CD1c-positive myeloid dendritic cell (primary cell): Measurements from ENCODE around the gene KRT36.

Experiments
- DNase-seq: peaks from one replicate; pipeline ENCODE4 v3.0.0-alpha.2; 2016; ENCODE audit errors: extremely low spot score

The KRT36 gene

GRCh38 chr17:41476866-41477815 lies 12.6 kb downstream of the KRT36 start:
- DNase-seq, result no peak

DNA sequence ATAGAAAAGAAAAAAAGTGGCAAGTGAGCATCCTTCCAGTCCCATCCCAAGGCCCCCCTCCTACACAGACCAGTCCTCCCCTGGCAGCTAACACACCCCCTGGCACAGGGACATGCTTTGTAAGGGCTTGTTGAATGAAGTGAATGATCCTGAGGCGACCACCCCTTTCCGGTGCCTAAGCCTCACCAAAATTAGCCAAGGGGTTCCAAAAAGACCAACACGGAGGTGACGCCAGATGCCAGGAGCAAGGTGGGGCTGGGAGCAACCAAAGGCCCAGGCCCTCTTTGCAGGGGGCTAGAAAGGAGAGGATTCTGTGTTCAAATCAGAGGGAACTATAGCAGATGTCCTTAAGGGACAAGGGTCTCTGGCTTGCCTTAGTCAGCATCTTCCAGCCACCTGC lies 14.3 kb downstream of the KRT36 start:
- DNase-seq, result no peak

GRCh38 chr17:41474863-41475262 lies 14.8 kb downstream of the KRT36 start:
- no peak for DNase-seq

DNA sequence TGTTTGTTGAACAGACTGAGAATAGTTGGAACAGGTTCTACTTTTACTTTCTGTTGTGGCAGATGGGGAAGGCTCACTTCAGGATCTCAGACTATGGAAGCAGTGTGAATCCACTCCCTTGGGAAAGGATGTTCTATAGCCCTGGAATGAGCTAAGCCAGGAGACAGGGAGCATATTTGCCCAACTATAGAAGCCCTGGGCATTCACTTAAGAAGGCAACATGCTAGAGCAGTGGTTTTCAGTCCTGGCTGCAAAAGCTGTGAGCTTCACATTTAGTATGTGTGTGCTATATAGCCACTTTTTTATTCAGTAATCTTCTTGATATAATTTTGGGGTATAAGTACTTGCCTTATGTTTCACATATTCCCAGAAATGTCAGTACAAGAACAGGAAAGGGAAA lies 21.4 kb downstream of the KRT36 start:
- DNase-seq, result no peak

DNA sequence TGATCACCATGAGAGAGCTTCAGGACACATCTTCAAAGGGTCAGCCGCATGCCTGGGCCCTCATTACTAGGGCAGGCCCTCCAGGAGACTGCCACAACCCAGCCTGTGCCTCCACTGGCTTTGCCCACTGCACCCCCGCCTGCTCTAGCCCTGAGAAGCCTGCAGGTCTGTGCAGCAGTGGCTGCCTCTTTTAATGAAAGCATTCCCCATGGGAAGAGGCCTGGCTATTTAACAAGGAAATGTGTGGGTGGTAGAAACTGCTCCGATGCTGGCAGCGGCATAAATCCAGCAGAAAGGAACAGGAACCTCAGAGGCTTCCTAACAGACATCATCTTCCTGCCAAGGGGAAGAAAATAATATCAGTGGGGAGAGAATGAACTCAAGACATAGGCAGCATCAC lies 22.1 kb downstream of the KRT36 start:
- DNase-seq, result no peak

GRCh38 chr17:41466988-41467387 lies 22.7 kb downstream of the KRT36 start, which contains the start of gene KRT32:
TSS of gene KRT32 (minus strand) at chr17:41467386. CDS start at chr17:41467325, 61 bp downstream.
- DNase-seq, result no peak

GRCh38 chr17:41464682-41465081 lies 25.0 kb downstream of the KRT36 start:
- no peak for DNase-seq

- DNase-seq, result no peak
These were observed 25.5 kb downstream of the KRT36 start for GRCh38 chr17:41464173-41464572.

DNA sequence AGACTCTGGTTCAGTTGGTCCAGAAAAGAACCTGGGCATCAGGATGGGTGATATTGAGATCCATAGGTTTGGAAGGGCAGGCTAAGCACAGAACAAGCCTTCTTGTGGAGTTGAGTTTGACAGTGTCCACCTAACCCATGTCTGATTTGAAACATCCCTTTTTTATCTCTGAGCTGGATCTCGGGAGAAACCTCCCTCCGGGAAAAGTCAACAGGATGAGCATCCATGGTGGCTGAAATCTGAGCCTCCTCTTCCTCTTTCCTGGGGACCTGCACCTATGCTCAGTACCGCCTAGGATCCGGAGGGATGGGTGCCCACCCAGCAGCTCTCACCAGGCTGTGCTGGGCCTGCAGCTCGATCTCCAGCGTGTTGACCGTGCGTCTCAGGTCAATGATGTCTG lies 26.0 kb downstream of the KRT36 start:
- no peak for DNase-seq

DNA sequence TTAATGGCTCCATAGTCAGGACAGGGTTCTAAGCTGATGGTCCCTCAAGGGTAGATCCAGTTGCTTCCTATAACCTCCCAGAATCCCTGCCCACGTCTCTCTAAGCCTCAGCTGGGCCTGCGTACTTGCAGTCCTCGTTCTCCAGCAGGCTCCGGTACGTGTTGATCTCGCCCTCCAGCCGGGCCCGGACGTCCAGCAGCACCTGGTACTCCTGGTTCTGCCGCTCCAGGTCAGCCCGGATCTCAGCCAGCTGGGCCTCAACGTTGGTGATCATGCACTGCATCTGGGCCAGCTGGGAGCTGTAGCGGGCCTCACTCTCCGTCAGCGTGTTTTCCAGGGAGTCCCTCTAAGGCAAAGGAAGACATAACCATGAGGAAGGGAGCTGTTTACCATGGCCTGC lies 27.0 kb downstream of the KRT36 start:
- no peak for DNase-seq

DNA sequence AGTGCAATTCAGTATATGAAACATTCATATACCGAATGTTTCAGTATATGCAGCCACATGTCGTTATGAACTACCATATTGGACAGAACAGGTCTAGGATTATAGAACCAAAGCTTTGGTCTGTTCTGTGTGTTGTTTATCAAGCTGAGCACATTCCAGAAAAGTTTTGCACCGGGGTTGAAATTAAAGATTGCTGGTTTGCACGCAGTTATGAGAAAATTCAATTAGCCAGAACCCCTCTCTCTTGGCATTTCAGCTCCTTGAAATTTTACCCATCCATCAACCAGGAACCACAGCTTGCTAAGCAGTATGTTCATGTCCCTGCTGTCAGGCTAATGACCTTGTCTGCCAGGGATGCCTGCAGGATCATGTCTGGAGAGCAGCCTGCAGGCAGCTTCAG lies 32.0 kb downstream of the KRT36 start:
- no peak for DNase-seq

- DNase-seq, result no peak
These were observed 33.5 kb downstream of the KRT36 start for GRCh38 chr17:41456204-41456603.

DNA sequence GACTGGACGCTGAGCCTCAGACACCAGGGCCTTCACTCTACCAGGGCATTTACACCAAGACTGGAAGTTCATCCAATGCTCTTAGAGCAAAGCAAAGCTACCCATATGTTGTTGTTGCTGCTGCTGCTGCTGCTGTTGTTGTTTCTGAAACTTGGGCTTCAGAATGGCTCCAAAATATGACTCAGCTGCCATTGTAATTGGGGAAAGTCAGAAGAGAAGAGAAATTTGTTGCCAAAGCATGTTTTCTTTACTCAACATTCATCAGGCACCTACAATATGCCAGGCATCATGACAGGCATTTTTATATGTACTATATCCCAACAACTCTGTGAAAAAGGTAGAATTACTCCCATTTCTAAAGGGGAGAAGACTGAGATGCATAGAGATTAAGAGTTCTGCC lies 34.5 kb downstream of the KRT36 start:
- DNase-seq, result no peak

GRCh38 chr17:41453066-41453465 lies 36.6 kb downstream of the KRT36 start:
- no peak for DNase-seq

- DNase-seq, result peak; percentile 5
These were observed 37.4 kb downstream of the KRT36 start for GRCh38 chr17:41452281-41452680.

DNA sequence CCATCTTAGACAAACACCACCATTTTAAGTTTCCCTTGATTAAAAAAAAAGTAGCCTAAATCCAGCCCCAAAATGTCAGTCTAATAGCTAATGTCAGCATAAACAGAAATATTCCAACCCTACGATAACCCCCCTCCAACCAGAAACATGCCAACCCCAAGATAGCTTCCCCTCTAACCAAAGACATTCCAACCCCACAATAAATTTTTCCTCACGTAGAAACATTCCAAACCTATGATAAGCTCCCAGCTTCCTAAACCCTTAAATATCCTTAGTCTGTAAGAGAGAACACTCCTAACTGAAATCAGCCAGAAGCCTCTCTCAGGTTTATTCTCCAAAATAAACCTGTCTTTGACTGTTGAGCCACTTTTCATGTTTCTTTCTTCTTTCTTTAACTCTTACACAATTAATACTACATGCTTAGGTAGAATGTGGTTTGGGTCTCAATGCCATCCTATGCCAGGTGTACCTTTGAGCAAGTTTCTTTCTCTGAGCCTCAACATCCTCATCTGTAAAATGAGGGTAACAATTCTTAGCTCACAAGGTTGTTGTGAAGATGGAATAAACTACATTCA lies 38.5 kb downstream of the KRT36 start:
- no peak for DNase-seq

GRCh38 chr17:41449008-41449407 lies 40.7 kb downstream of the KRT36 start:
- DNase-seq, result no peak

DNA sequence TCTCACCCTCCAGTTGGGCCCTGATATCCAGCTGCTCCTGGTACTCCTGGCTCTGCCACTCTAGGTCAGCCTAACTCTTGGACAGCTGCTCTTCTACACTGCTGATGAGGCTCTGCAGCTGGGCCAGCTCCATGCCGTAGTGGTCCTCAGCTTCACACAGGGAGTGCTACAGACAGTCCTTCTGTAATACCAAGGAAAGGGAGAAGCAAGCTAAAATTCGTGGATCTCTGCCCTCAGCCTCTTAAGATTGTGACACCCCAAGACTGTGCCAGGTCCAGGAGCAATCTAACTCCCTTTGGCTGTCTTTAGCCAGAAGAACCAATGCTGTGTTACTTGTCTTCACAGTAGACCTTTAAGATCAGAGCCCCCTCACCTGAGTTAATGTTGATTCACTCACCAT lies 41.2 kb downstream of the KRT36 start:
- no peak for DNase-seq

GRCh38 chr17:41446806-41447205 lies 42.9 kb downstream of the KRT36 start:
- DNase-seq, result no peak

GRCh38 chr17:41444640-41445039 lies 45.1 kb downstream of the KRT36 start:
- no peak for DNase-seq

- DNase-seq, result no peak
These were observed 45.5 kb downstream of the KRT36 start for GRCh38 chr17:41444186-41444585.

- DNase-seq, result no peak
These were observed 47.0 kb downstream of the KRT36 start for GRCh38 chr17:41442739-41443138.

- no peak for DNase-seq
These were observed 49.1 kb downstream of the KRT36 start, which contains the start of gene KRT38 for GRCh38 chr17:41440531-41441033. TSS of gene KRT38 (minus strand) at chr17:41440983. CDS start at chr17:41440921, 62 bp downstream.
